Measurements from ENCODE around the gene PRR23A.

- TF ChIP-seq NFIC (IDR thresholded peaks at IDR 0.05) (no peak), YY1 (IDR thresholded peaks at IDR 0.05; ENCODE audit: low read depth) (no peak), USF1 (IDR thresholded peaks at IDR 0.05) (no peak), CREB1 (IDR thresholded peaks at IDR 0.05; ENCODE audit: low read depth) (no peak), EGR1 (IDR thresholded peaks at IDR 0.05) (no peak), CEBPB (IDR thresholded peaks at IDR 0.05) (no peak), TCF12 (IDR thresholded peaks at IDR 0.05; ENCODE audit: low read depth) (no peak), RAD21 (IDR thresholded peaks at IDR 0.05; ENCODE audit: low read depth) (no peak), ZBTB7A (IDR thresholded peaks at IDR 0.05; ENCODE audit: low read depth) (no peak), EP300 (IDR thresholded peaks at IDR 0.05; ENCODE audit: borderline replicate concordance) (no peak), REST (IDR thresholded peaks at IDR 0.05; ENCODE audit: low read depth) (no peak)
Observed at GRCh38 chr3:139020868-139021234, 14.8 kb upstream of the PRR23A start, which contains the start of gene PRR23B.
